Muscle of leg (tissue), 11 donors: ENCODE measurements around the gene GRAMD2B. TPM values are rescaled to one million over a fixed set of nuclear protein-coding genes. Genes with fewer than 3 reads are reported as not detected.

Experiments used
- DNase-seq: peaks from one replicate; pipeline ENCODE4 v3.0.0; 2013
- H3K27ac ChIP-seq: one replicate; pipeline ENCODE4 v1.5.1; 2013; ENCODE audit warnings: mild to moderate bottlenecking, low read length, control low read depth
- H3K27me3 ChIP-seq: one replicate; pipeline ENCODE4 v1.6.1; 2013; ENCODE audit warnings: low read length; ENCODE audit not compliant: control insufficient read depth, insufficient read depth
- H3K36me3 ChIP-seq: one replicate; pipeline ENCODE4 v1.6.1; 2013; ENCODE audit warnings: low read length; ENCODE audit not compliant: control insufficient read depth, insufficient read depth
- H3K4me1 ChIP-seq: one replicate; pipeline ENCODE4 v1.6.1; 2013; ENCODE audit warnings: low read length; ENCODE audit not compliant: control insufficient read depth, insufficient read depth
- H3K4me3 ChIP-seq: one replicate; pipeline ENCODE4 v1.5.1; 2013; ENCODE audit warnings: low read length, control low read depth
- H3K9me3 ChIP-seq: replicated peaks from 2 replicates; pipeline ENCODE4 v1.6.1; 2013; ENCODE audit warnings: low read depth, low read length; ENCODE audit not compliant: control insufficient read depth
- WGBS: methylation state at CpG from one replicate; pipeline ENCODE4 v1.1.5; 2013; ENCODE audit warnings: missing lambda C conversion rate; ENCODE audit not compliant: insufficient coverage; 5-methylcytosine and 5-hydroxymethylcytosine counted together
- polyA plus RNA-seq, 8 donors: library from polyadenylated mRNA; unstranded; fragments of 120-200 nt; gene quantifications; one replicate each; pipeline versions ENCODE4 v1.2.1 to v1.2.3, GENCODE V29; 2013; ENCODE audit warnings: inconsistent platforms in 1 of 8, low replicate concordance in 1 of 8; ENCODE audit not compliant: insufficient read length in 8 of 8, insufficient read depth in 1 of 8
- total RNA-seq: library from RNA; stranded (reverse); fragments of 120-200 nt; gene quantifications from one replicate; pipeline ENCODE4 v1.2.4, GENCODE V29; 2013

The GRAMD2B gene
- total and polyA plus RNA-seq, 9 donors: 6.5 to 13.9 (median 9.2) TPM

DNA sequence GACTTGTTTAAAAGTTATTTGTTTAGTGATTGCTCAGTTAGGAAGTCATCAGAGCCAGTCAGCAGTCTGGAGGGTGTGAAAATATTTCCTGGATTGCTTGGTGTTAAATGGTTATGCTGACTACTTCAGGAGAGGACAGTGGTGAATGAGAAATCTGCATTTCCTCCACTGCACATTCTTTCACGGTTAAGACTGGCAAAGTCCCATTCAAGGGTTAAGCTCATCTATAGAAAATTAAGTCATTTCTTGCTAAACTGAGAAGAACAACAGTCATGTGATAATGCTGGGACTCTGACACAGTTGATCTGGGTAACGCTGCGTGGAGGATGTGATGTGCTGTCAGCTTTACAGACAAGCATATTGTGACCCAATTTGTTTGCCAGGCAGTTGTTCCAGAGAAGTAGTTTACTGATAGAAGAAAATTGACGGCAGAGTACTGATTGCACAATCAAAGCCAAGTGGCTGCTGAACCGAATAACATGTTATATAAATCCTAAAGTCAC, 80.4 kb downstream of the GRAMD2B start:
- Histone ChIP-seq H3K27ac (no peak overlapping the region), H3K4me3 (no peak overlapping the region)
- peak; percentile 46 for DNase-seq

DNA sequence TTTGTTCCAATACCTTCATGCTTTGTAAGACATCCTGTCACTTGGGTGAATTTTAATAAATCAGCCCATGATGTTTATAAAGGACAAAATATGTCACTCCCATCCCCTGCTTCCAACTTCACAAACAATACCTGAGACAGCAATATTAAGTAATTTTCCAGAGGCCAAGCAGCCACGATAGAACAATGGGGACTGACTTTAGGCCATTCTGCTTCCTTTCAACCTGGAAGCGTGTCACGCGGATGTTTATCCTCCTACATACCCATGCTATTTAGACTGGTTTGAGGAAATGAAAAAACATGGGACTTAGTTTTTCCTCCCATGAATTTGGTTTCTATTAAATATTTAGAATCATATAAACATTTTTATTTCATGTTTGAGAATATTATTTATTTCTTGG, 82.9 kb downstream of the GRAMD2B start:
- no peak for DNase-seq
- Histone ChIP-seq H3K4me3 (no peak overlapping the region), H3K36me3 (no peaks in the 10 kb centered on the region), H3K27ac (no peak overlapping the region), H3K27me3 (no peaks in the 10 kb centered on the region), H3K9me3 (no peaks in the 10 kb centered on the region), H3K4me1 (no peaks in the 10 kb centered on the region)
- no CpG with 5 or more reads among the region's 4 CpGs for WGBS

More for the DNA sequence above, 80.4 kb downstream of the GRAMD2B start:
- Histone ChIP-seq H3K36me3 (no peaks in the 10 kb centered on the region), H3K9me3 (no peaks in the 10 kb centered on the region), H3K27me3 (no peaks in the 10 kb centered on the region), H3K4me1 (no peaks in the 10 kb centered on the region)
- WGBS: 17% methylated on average over 2 of the region's 5 CpGs

- Histone ChIP-seq H3K9me3 (no peaks in the 10 kb centered on the region), H3K36me3 (no peaks in the 10 kb centered on the region), H3K27me3 (no peaks in the 10 kb centered on the region), H3K27ac (no peak overlapping the region), H3K4me1 (no peaks in the 10 kb centered on the region), H3K4me3 (no peak overlapping the region)
- 85% methylated on average over 5 of the region's 13 CpGs for WGBS
- DNase-seq: no peak
These were observed 85.2 kb downstream of the GRAMD2B start for GRCh38 chr5:126508251-126508961.

GRCh38 chr5:126508962-126509279, 85.7 kb downstream of the GRAMD2B start:
- H3K36me3 ChIP-seq: no peaks in the 10 kb centered on the region
- no peaks in the 10 kb centered on the region for H3K27me3 ChIP-seq
- H3K9me3 ChIP-seq: no peaks in the 10 kb centered on the region
- H3K4me3 ChIP-seq: no peak overlapping the region
- no peak overlapping the region for H3K27ac ChIP-seq
- no peak for DNase-seq
- H3K4me1 ChIP-seq: no peaks in the 10 kb centered on the region

- no peaks in the 10 kb centered on the region for H3K4me1 ChIP-seq
- WGBS: 83% methylated on average over 5 of the region's 5 CpGs
- H3K4me3 ChIP-seq: no peak overlapping the region
- H3K36me3 ChIP-seq: no peaks in the 10 kb centered on the region
- H3K27ac ChIP-seq: no peak overlapping the region
- no peak for DNase-seq
- H3K9me3 ChIP-seq: no peaks in the 10 kb centered on the region
- no peaks in the 10 kb centered on the region for H3K27me3 ChIP-seq
These were observed 86.1 kb downstream of the GRAMD2B start for GRCh38 chr5:126509339-126509738.

- DNase-seq: no peak
- no peaks in the 10 kb centered on the region for H3K4me1 ChIP-seq
- H3K27me3 ChIP-seq: no peaks in the 10 kb centered on the region
- no peaks in the 10 kb centered on the region for H3K36me3 ChIP-seq
- no peaks in the 10 kb centered on the region for H3K9me3 ChIP-seq
- H3K4me3 ChIP-seq: no peak overlapping the region
- H3K27ac ChIP-seq: no peak overlapping the region
- WGBS: no CpG with 5 or more reads among the region's 1 CpG
These were observed 88.8 kb downstream of the GRAMD2B start for GRCh38 chr5:126511961-126512360.

DNA sequence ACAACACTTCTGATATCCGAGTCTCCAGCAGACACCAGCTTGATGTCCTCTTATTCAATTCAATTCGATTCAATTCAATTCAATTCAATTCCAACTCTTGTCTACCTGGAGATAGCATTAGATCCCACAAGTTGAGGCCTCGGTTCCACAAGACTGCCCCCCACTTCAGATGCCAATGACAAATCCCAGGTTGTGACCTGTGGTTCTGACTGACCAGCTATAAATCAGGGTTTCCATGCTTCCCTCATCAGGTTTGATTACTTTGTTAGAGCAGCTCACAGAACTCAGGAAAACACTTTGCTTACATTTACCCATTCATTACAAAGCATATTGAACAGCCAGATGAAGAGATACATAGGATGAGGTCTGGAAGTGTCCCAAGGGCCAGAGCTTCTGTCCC, 89.2 kb downstream of the GRAMD2B start:
- H3K4me1 ChIP-seq: no peaks in the 10 kb centered on the region
- no peaks in the 10 kb centered on the region for H3K27me3 ChIP-seq
- WGBS: 91% methylated on average over 3 of the region's 3 CpGs
- no peaks in the 10 kb centered on the region for H3K9me3 ChIP-seq
- H3K27ac ChIP-seq: no peak overlapping the region
- no peak overlapping the region for H3K4me3 ChIP-seq
- DNase-seq: no peak
- H3K36me3 ChIP-seq: no peaks in the 10 kb centered on the region

GRCh38 chr5:126513302-126513701, 90.1 kb downstream of the GRAMD2B start:
- no peak for DNase-seq
- no peak overlapping the region for H3K27ac ChIP-seq
- 93% methylated on average over 2 of the region's 2 CpGs for WGBS

GRCh38 chr5:126513703-126514102, 90.5 kb downstream of the GRAMD2B start:
- Histone ChIP-seq H3K4me1 (no peaks in the 10 kb centered on the region), H3K27ac (no peak overlapping the region), H3K36me3 (no peaks in the 10 kb centered on the region), H3K9me3 (no peaks in the 10 kb centered on the region), H3K4me3 (no peak overlapping the region), H3K27me3 (no peaks in the 10 kb centered on the region)
- WGBS: 62% methylated on average over 2 of the region's 4 CpGs
- no peak for DNase-seq

More at GRCh38 chr5:126513302-126513701, 90.1 kb downstream of the GRAMD2B start:
- Histone ChIP-seq H3K36me3 (no peaks in the 10 kb centered on the region), H3K9me3 (no peaks in the 10 kb centered on the region), H3K4me3 (no peak overlapping the region), H3K4me1 (no peaks in the 10 kb centered on the region), H3K27me3 (no peaks in the 10 kb centered on the region)

GRCh38 chr5:126514131-126514557, 90.9 kb downstream of the GRAMD2B start:
- no peak overlapping the region for H3K27ac ChIP-seq
- H3K4me3 ChIP-seq: no peak overlapping the region
- no peak for DNase-seq
- no peaks in the 10 kb centered on the region for H3K36me3 ChIP-seq
- no peaks in the 10 kb centered on the region for H3K4me1 ChIP-seq
- 91% methylated on average over 4 of the region's 4 CpGs for WGBS
- H3K27me3 ChIP-seq: no peaks in the 10 kb centered on the region
- no peaks in the 10 kb centered on the region for H3K9me3 ChIP-seq
